ENCODE data around the gene JMJD4. TPM values are rescaled to one million over a fixed set of nuclear protein-coding genes. Genes with fewer than 3 reads are reported as not detected.

The JMJD4 gene
- total RNA-seq, 1 experiment from 2014 or later = 20.7 TPM

DNA sequence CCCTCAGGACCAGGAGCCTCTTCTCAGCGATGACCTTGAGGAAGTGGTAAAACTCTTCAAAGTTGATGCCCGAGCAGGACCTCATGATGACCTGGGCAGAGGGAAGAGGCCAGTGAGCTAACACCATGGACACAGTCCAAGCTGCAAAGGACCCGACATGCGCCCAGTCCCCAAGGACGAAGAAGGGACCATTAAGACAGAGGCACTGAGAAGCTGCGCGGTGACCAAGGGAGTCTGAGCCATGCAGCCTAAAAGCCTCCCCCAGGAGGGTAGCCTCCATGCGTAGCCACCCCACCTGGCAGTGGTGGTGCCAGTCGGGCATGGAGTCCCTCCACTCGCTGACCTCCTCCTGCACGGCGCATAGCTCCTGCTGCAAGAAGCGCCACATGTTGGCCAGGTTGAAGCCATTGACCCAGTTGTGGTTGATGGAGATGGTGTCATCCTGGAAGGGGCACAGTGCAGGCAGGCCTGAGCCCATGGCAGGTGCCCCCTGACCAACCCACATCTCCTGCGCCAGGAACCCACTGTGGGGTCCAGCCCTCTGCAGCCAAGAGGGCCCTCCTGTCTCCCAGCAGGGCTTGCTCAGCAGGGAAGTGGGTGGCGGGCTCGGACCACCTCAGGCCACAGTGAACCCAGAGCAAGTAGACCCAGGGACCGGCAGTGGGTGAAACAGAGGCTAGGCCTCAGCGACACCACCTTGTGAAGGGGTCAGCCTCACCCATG lies 2.4 kb downstream of the JMJD4 start:
- no peaks in the 10 kb centered on the region for H3K9me3 ChIP-seq (ENCODE audit: low read depth, low read length, poor library complexity, severe bottlenecking)
- intact Hi-C loops (cut with micrococcal nuclease; ENCODE audit: unreplicated experiment) = loop anchor here (10.0 kb wide), 1 partner anchor 248 kb away; no protein-coding TSS in a partner anchor
- H3K4me1 ChIP-seq (ENCODE audit: insufficient read depth, low read length, poor library complexity, severe bottlenecking) = peaks cover 8% of the 10 kb centered on the region
- ChIA-PET POLR2A (ENCODE audit: low non-redundant PET) (no interaction called here), CTCF (no interaction called here)
- H3K27ac ChIP-seq (ENCODE audit: low read depth, low read length, poor library complexity, severe bottlenecking) = no peak overlapping the region
- BruUV-seq (replicated peaks) = no TSS peak
- peaks cover 15% of the 10 kb centered on the region for H3K36me3 ChIP-seq (ENCODE audit: insufficient read depth, low read length, poor library complexity, severe bottlenecking)
- H3K27me3 ChIP-seq (replicated peaks; ENCODE audit: insufficient read depth, low read depth, low read length, poor library complexity) = no peaks in the 10 kb centered on the region
- no peak for DNase-seq (ENCODE audit: low spot score)
- TF ChIP-seq, protein P1, sequence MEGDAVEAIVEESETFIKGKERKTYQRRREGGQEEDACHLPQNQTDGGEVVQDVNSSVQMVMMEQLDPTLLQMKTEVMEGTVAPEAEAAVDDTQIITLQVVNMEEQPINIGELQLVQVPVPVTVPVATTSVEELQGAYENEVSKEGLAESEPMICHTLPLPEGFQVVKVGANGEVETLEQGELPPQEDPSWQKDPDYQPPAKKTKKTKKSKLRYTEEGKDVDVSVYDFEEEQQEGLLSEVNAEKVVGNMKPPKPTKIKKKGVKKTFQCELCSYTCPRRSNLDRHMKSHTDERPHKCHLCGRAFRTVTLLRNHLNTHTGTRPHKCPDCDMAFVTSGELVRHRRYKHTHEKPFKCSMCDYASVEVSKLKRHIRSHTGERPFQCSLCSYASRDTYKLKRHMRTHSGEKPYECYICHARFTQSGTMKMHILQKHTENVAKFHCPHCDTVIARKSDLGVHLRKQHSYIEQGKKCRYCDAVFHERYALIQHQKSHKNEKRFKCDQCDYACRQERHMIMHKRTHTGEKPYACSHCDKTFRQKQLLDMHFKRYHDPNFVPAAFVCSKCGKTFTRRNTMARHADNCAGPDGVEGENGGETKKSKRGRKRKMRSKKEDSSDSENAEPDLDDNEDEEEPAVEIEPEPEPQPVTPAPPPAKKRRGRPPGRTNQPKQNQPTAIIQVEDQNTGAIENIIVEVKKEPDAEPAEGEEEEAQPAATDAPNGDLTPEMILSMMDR (conservative IDR thresholded peaks at IDR 0.05; ENCODE audit: low read depth, low read length) = no peak
- no peak for TF ChIP-seq EZH2 (IDR thresholded peaks at IDR 0.05; ENCODE audit: borderline replicate concordance, low read depth, low read length, poor library complexity, severe bottlenecking)
- no peak overlapping the region for H3K4me3 ChIP-seq (ENCODE audit: low read depth, low read length, poor library complexity, severe bottlenecking)

DNA sequence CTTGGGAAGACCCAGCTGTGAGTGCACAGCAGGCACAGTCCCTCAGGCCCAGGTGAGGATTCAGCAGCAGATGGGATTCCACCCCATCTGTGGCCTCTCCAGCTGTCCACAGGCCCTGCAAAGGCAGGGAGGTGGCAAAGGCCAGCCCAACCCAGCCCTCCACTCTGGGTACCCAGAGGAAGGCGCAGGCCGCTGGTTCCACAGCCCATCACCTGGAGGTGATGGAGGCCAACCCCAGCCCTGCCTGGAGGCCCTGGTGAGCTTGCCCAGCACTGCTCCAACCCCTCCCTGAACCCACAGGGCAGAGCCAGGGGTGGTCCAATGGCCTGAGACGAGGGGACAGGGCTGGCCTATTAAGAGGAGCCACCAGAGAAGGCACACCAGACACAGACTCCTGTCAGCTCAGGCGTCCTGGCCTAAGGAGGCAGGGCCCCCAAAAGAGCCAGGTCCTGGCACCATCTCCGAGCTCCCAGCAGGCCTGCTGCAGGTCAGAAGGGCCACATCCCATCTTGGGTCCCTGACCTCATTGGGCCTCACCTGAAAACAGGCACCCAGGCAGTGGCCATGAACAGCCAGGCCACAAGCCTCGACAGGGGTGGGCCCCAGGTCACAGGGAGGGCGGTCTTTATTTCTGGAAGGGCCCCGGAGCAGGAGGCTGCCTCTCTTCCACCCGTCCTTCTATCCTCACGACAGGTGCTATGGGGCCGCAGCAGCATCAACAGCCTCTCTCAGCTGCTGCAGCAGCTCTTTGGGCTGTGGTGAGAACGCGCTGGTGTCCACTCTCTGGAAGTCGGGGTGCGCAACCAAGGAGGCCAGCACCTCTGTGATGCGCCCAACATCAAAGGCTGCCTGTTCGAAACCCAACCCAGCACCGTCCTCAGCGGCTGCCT lies 3.2 kb downstream of the JMJD4 start:
- POLR2A ChIA-PET (ENCODE audit: low non-redundant PET) = no interaction called here

DNA sequence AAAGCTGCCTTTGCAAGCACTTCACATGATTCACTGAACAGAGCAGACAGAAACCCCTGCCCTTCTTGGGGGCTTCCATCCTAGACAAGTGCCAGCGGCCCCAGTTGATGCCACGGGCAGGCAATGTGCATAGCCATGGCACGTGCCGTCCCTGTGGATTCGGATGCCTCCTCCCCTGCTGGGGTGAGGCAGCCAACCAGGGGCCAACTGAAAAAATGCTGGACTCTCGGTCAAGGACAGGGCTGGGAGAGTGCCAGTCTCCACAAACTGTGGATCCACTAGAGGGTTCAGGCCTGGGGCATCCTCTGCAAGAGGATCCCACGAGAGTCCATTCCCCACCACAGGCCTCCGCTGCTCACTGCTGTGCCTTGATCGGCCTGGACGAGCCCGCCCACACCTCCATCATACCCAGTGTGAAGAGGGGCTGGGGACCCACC lies 3.8 kb downstream of the JMJD4 start:
- intact Hi-C loops (cut with micrococcal nuclease; ENCODE audit: unreplicated experiment) = loop anchor here (10.0 kb wide), 1 partner anchor 246 kb away; no protein-coding TSS in a partner anchor
- CTCF ChIA-PET = no interaction called here
- no peaks in the 10 kb centered on the region for H3K9me3 ChIP-seq (ENCODE audit: low read depth, low read length, poor library complexity, severe bottlenecking)
- H3K27ac ChIP-seq (ENCODE audit: low read depth, low read length, poor library complexity, severe bottlenecking) = no peak overlapping the region
- H3K27me3 ChIP-seq (replicated peaks; ENCODE audit: insufficient read depth, low read depth, low read length, poor library complexity) = no peaks in the 10 kb centered on the region
- no peak overlapping the region for H3K4me3 ChIP-seq (ENCODE audit: low read depth, low read length, poor library complexity, severe bottlenecking)
- peaks cover 15% of the 10 kb centered on the region for H3K36me3 ChIP-seq (ENCODE audit: insufficient read depth, low read length, poor library complexity, severe bottlenecking)
- BruUV-seq (replicated peaks) = no TSS peak
- TF ChIP-seq, protein P1 (conservative IDR thresholded peaks at IDR 0.05; ENCODE audit: low read depth, low read length) = no peak
- no peak for TF ChIP-seq EZH2 (IDR thresholded peaks at IDR 0.05; ENCODE audit: borderline replicate concordance, low read depth, low read length, poor library complexity, severe bottlenecking)
- H3K4me1 ChIP-seq (ENCODE audit: insufficient read depth, low read length, poor library complexity, severe bottlenecking) = peaks cover 8% of the 10 kb centered on the region
- no peak for DNase-seq (ENCODE audit: low spot score)
- POLR2A ChIA-PET (ENCODE audit: low non-redundant PET) = no interaction called here

More for the DNA sequence above, 3.2 kb downstream of the JMJD4 start:
- peaks cover 15% of the 10 kb centered on the region for H3K36me3 ChIP-seq (ENCODE audit: insufficient read depth, low read length, poor library complexity, severe bottlenecking)
- no peak overlapping the region for H3K4me3 ChIP-seq (ENCODE audit: low read depth, low read length, poor library complexity, severe bottlenecking)
- CTCF ChIA-PET = no interaction called here
- BruUV-seq (replicated peaks) = no TSS peak
- TF ChIP-seq, protein P1 (conservative IDR thresholded peaks at IDR 0.05; ENCODE audit: low read depth, low read length) = no peak
- TF ChIP-seq EZH2 (IDR thresholded peaks at IDR 0.05; ENCODE audit: borderline replicate concordance, low read depth, low read length, poor library complexity, severe bottlenecking) = no peak
- peaks cover 8% of the 10 kb centered on the region for H3K4me1 ChIP-seq (ENCODE audit: insufficient read depth, low read length, poor library complexity, severe bottlenecking)
- intact Hi-C loops (cut with micrococcal nuclease; ENCODE audit: unreplicated experiment) = loop anchor here (10.0 kb wide), 1 partner anchor 247 kb away; no protein-coding TSS in a partner anchor
- no peaks in the 10 kb centered on the region for H3K9me3 ChIP-seq (ENCODE audit: low read depth, low read length, poor library complexity, severe bottlenecking)
- H3K27me3 ChIP-seq (replicated peaks; ENCODE audit: insufficient read depth, low read depth, low read length, poor library complexity) = no peaks in the 10 kb centered on the region
- no peak for DNase-seq (ENCODE audit: low spot score)
- no peak overlapping the region for H3K27ac ChIP-seq (ENCODE audit: low read depth, low read length, poor library complexity, severe bottlenecking)
